Sigmoid colon (tissue), 3 donors: Measurements from ENCODE around the gene CRYBG3.

Experiments used
- CTCF ChIP-seq, 4 experiments: fragments of 450-650 bp in 3 of 4; fragments of 200-600 bp in 1 of 4; IDR thresholded peaks; one replicate each; pipeline ENCODE4 v1.5.1; 2016 to 2019; ENCODE audit warnings: antibody characterized with exemption in 4 of 4, mild to moderate bottlenecking in 3 of 4, moderate library complexity in 2 of 4
- POLR2A ChIP-seq, 2 donors: fragments of 450-650 bp; IDR thresholded peaks; one replicate each; pipeline ENCODE4 v1.6.1; 2016; ENCODE audit warnings: antibody characterized with exemption in 2 of 2, mild to moderate bottlenecking in 2 of 2, moderate library complexity in 2 of 2

GRCh38 chr3:97991293-97991682, 169.5 kb downstream of the CRYBG3 start:
- no peak for TF ChIP-seq CTCF (IDR thresholded peaks at IDR 0.05)
- no peak for TF ChIP-seq POLR2A (IDR thresholded peaks at IDR 0.05)
